ENCODE measurements around the gene CTSZ. TPM values are rescaled to one million over a fixed set of nuclear protein-coding genes. Genes with fewer than 3 reads are reported as not detected.

The CTSZ gene
- total and polyA plus RNA-seq, 10 of the 15 experiments (the other 5 are each of a cell fraction or from before 2014, with no cell fraction given) = 6.0 to 301 (median 154) TPM

DNA sequence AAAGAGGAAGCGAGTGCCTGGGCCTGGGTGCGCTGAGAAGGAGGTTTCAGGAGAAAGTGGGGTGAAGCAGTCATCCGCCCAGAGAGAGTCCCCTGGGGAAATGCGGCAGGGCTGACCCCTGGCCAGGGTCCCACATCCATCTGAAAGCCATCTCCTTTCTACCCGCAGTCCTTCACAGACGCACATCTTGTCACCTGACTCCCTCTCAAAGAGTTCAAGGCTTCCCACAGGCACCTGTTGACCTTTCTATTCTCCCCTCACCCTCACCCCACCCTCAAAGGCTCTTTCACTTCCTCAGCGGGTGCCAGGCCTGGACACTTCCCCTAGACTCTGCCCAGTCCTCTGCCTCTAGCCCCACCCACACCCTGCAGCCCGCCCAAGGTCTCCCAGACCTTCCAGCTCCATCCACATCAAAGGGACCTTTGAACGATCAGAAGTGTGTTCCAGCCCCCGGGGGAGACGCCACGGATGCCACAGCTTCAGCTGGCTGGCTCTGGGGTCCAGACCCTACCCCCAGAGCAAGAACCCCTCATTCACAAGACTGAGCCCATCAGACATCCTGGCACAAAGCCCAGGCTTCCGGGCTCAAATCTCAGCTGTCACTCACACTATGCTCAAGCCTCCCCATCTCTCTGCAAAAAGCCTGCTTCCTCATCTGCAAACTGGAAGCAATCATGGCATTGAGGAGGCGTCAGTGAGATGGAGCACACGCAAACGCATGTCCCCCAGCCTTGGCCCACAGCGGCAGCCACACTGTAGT, 2.1 kb downstream of the CTSZ start (continued):
- TF ChIP-seq, protein P1, sequence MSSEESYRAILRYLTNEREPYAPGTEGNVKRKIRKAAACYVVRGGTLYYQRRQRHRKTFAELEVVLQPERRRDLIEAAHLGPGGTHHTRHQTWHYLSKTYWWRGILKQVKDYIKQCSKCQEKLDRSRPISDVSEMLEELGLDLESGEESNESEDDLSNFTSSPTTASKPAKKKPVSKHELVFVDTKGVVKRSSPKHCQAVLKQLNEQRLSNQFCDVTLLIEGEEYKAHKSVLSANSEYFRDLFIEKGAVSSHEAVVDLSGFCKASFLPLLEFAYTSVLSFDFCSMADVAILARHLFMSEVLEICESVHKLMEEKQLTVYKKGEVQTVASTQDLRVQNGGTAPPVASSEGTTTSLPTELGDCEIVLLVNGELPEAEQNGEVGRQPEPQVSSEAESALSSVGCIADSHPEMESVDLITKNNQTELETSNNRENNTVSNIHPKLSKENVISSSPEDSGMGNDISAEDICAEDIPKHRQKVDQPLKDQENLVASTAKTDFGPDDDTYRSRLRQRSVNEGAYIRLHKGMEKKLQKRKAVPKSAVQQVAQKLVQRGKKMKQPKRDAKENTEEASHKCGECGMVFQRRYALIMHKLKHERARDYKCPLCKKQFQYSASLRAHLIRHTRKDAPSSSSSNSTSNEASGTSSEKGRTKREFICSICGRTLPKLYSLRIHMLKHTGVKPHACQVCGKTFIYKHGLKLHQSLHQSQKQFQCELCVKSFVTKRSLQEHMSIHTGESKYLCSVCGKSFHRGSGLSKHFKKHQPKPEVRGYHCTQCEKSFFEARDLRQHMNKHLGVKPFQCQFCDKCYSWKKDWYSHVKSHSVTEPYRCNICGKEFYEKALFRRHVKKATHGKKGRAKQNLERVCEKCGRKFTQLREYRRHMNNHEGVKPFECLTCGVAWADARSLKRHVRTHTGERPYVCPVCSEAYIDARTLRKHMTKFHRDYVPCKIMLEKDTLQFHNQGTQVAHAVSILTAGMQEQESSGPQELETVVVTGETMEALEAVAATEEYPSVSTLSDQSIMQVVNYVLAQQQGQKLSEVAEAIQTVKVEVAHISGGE (CRISPR knock-in tag; IDR thresholded peaks at IDR 0.05) = no peak
- peak; percentile 44 for TF ChIP-seq FOXK2 (IDR thresholded peaks at IDR 0.05)
- TF ChIP-seq JUNB (IDR thresholded peaks at IDR 0.05) = no peak
- no peak for TF ChIP-seq ZNF274 (IDR thresholded peaks at IDR 0.05; ENCODE audit: insufficient read depth, insufficient read length)
- TF ChIP-seq TCF12 (IDR thresholded peaks at IDR 0.05; ENCODE audit: low read depth, low read length) = peak; percentile 90
- no peak for TF ChIP-seq CBX5 (IDR thresholded peaks at IDR 0.05; ENCODE audit: low read depth)
- TF ChIP-seq ZNF217 (IDR thresholded peaks at IDR 0.05) = peak; percentile 82
- peak; percentile 19; the same call in 1 of the 2 replicates for TF ChIP-seq SMC3 (IDR thresholded peaks at IDR 0.05; ENCODE audit: borderline replicate concordance, low read length)
- peak; percentile 80 for TF ChIP-seq GATAD2B (conservative IDR thresholded peaks at IDR 0.05; ENCODE audit: low read depth)
- TF ChIP-seq KAT2A (conservative IDR thresholded peaks at IDR 0.05; ENCODE audit: control insufficient read depth, low read depth, low read length) = no peak
- peak; percentile 91 for TF ChIP-seq PAX5 (IDR thresholded peaks at IDR 0.05; ENCODE audit: borderline replicate concordance, low read depth, low read length)
- TF ChIP-seq, protein P2, sequence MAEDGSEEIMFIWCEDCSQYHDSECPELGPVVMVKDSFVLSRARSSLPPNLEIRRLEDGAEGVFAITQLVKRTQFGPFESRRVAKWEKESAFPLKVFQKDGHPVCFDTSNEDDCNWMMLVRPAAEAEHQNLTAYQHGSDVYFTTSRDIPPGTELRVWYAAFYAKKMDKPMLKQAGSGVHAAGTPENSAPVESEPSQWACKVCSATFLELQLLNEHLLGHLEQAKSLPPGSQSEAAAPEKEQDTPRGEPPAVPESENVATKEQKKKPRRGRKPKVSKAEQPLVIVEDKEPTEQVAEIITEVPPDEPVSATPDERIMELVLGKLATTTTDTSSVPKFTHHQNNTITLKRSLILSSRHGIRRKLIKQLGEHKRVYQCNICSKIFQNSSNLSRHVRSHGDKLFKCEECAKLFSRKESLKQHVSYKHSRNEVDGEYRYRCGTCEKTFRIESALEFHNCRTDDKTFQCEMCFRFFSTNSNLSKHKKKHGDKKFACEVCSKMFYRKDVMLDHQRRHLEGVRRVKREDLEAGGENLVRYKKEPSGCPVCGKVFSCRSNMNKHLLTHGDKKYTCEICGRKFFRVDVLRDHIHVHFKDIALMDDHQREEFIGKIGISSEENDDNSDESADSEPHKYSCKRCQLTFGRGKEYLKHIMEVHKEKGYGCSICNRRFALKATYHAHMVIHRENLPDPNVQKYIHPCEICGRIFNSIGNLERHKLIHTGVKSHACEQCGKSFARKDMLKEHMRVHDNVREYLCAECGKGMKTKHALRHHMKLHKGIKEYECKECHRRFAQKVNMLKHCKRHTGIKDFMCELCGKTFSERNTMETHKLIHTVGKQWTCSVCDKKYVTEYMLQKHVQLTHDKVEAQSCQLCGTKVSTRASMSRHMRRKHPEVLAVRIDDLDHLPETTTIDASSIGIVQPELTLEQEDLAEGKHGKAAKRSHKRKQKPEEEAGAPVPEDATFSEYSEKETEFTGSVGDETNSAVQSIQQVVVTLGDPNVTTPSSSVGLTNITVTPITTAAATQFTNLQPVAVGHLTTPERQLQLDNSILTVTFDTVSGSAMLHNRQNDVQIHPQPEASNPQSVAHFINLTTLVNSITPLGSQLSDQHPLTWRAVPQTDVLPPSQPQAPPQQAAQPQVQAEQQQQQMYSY (CRISPR knock-in tag; IDR thresholded peaks at IDR 0.05) = no peak
- TF ChIP-seq DPF2 (IDR thresholded peaks at IDR 0.05) = peak; percentile 98
- peak; percentile 70 for TF ChIP-seq POLR2AphosphoS5 (IDR thresholded peaks at IDR 0.05; ENCODE audit: low read length)
- peak; percentile 69 for TF ChIP-seq MXI1 (IDR thresholded peaks at IDR 0.05; ENCODE audit: low read depth, low read length)
- no peak for TF ChIP-seq HDAC6 (IDR thresholded peaks at IDR 0.05; ENCODE audit: unreplicated experiment)
- TF ChIP-seq NBN (IDR thresholded peaks at IDR 0.05) = peak; percentile 94
- TF ChIP-seq, protein P3, sequence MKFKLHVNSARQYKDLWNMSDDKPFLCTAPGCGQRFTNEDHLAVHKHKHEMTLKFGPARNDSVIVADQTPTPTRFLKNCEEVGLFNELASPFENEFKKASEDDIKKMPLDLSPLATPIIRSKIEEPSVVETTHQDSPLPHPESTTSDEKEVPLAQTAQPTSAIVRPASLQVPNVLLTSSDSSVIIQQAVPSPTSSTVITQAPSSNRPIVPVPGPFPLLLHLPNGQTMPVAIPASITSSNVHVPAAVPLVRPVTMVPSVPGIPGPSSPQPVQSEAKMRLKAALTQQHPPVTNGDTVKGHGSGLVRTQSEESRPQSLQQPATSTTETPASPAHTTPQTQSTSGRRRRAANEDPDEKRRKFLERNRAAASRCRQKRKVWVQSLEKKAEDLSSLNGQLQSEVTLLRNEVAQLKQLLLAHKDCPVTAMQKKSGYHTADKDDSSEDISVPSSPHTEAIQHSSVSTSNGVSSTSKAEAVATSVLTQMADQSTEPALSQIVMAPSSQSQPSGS (IDR thresholded peaks at IDR 0.05; ENCODE audit: low read length) = peak; percentile 64; the same call in 1 of the 2 replicates
- TF ChIP-seq IKZF1 (conservative IDR thresholded peaks at IDR 0.05) = peak; percentile 97
- TF ChIP-seq, protein P4, sequence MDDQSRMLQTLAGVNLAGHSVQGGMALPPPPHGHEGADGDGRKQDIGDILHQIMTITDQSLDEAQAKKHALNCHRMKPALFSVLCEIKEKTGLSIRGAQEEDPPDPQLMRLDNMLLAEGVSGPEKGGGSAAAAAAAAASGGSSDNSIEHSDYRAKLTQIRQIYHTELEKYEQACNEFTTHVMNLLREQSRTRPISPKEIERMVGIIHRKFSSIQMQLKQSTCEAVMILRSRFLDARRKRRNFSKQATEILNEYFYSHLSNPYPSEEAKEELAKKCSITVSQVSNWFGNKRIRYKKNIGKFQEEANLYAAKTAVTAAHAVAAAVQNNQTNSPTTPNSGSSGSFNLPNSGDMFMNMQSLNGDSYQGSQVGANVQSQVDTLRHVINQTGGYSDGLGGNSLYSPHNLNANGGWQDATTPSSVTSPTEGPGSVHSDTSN (IDR thresholded peaks at IDR 0.05; ENCODE audit: insufficient replicate concordance, low read depth, low read length) = peak; percentile 95
- peak; percentile 97 for TF ChIP-seq SMARCA5 (IDR thresholded peaks at IDR 0.05)
- peak; percentile 96 for TF ChIP-seq TBL1XR1 (IDR thresholded peaks at IDR 0.05; ENCODE audit: low read depth, low read length)
- peak; percentile 79 for TF ChIP-seq NR2C1 (IDR thresholded peaks at IDR 0.05)

Data from GM12878 (cell line).